Endometrium (tissue), 2 donors: ENCODE results near the gene EIF1AD.

Source experiments
- FAIRE-seq: peaks from 2 replicates; lab custom pipeline; 2012; peaks lifted over from hg19 to GRCh38; lab: Jason Lieb, UNC
- donor health status: control.
- donor health status: control.

The EIF1AD gene

DNA sequence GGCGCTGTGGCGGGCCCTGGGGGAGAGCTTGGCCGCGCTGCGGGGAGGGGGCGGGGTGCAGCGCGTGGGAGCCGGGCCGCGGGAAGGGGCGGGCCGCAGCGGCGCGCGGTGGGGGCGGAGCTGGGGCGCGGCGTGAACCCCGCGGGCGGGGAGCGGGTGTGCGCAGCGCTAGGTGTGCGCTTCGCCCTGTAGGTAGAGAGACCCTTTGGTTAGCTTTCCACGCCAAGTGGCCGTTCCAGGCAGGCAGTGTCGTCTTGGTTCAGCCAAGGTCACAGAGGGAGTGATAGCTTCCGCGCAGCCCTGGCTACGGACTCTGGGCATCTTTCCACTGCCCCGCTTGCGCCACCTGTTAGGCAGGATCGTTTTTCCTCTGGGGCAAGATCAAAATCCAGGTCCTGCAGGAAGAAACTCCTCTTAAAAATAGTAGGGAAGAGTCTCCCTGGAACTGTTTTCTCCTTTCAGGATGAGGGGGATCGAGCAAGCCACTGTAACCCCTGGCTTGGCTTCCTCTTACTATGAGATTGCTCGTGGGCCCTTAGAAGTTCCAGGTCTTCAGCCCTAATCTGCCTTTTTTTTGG lies 780 bp upstream of the EIF1AD start:
- no peak for FAIRE-seq

DNA sequence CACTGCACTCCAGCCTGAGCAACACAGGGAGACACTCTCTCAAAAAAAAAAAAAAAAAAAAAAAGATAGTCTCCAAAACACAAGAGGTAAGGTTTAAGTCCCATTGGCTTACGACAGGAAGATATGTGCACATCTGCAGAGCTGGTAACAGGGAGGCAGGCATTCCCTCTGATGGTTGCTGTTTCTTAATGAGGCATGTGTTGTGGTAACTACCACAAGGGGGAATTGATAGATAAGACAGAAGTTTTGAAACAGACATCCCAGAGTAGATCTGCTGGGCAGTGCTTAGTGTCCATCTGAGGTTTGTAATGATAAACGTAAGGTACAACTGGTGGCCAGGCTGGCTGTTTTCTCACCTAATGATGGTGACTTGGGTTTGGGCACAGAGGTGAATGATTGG lies 4.7 kb downstream of the EIF1AD start:
- FAIRE-seq = no peak

DNA sequence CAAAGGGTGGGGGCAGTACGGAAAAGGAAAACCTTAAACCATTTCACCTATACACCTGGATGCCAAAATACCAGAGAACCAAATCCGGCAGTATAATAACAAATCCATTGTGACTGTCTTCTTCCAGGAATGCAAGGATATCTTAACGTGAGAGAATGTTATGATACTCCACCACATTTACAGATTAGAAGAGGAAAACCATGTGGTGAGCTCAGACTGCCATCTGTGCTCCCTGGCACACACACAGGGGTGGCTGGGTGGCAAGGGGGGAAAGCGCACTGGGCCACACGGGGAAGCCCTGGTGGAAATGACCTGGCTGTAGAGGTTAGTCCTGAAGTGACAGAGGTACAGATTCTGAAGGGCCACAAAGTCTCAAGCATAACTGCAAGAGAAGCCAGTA lies 9.9 kb downstream of the EIF1AD start:
- no peak for FAIRE-seq

DNA sequence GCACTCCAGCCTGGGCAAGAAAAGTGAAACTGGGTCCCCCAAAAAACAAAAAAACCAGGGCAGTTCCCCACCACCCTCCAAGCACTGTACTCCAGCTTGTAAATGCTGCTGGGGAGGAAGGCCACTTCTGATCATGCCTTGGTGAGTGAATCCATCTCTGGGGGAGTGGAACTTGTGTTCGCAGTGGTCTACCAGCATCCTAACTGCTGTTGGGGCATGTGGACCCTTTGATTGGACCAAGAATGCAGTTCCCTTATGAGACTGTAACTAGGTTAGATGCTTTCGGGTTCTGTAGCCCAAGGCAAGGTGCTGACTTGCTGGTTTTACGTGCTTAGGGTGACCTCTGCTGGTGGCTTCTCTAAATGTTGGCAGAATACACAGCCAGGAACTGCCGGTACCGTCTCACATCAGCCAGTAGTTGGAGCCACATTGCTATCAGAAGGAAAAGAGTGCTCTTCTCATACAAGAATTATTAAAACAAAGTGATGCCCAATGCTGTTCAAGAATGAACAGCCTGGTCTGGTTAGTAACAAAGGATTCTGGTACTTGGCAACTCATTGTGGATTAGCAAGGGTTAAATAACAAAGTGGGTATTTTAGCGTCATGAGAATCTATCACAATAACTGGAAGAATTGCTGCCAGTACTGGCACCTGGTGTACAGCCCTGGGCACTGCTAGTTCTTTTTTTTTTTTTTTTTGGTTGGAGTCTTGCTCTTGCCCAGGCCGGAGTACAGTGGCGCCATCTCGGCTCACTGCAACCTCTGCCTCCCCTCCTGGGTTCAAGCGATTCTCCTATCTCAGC lies 13.0 kb downstream of the EIF1AD start:
- FAIRE-seq = peak; percentile 93

DNA sequence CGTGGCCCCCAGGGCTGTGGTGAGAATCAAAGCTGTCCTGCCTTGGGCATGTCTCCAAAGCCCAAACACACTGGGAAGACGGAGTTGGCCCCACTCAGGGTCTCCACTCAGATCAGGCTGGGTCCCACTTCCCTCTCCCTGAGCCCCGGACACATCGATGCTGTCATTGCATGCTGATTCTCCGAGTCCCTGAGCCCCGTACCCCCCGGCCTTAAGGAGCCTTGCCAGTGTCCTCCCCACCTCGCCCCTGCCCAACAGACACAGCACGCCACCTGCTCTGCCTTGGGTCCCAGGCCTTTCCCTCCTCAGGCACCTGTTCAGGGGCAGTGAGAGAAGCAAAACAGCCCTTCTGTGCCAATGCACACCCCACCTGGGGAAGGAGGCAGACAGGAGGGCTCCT lies 14.6 kb downstream of the EIF1AD start:
- no peak for FAIRE-seq

DNA sequence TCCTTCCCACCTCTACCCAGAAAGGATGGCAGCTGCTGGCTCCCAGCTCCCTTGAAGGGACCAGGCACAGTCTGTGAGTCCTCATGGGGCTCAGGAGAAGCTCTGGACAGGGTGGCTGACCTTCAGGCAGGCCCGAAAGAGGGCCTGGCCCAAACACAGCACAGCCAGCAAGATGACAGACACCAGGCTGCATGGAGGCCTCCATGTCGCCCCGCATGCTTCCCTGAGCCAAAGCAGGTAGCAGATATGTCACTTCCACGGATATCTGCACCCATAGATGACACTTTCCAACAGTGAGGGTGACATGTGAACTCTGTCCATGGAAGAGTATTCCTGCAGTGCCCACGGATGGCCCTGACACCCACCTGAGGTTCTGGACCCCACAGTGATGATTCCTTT lies 18.4 kb downstream of the EIF1AD start:
- no peak for FAIRE-seq

DNA sequence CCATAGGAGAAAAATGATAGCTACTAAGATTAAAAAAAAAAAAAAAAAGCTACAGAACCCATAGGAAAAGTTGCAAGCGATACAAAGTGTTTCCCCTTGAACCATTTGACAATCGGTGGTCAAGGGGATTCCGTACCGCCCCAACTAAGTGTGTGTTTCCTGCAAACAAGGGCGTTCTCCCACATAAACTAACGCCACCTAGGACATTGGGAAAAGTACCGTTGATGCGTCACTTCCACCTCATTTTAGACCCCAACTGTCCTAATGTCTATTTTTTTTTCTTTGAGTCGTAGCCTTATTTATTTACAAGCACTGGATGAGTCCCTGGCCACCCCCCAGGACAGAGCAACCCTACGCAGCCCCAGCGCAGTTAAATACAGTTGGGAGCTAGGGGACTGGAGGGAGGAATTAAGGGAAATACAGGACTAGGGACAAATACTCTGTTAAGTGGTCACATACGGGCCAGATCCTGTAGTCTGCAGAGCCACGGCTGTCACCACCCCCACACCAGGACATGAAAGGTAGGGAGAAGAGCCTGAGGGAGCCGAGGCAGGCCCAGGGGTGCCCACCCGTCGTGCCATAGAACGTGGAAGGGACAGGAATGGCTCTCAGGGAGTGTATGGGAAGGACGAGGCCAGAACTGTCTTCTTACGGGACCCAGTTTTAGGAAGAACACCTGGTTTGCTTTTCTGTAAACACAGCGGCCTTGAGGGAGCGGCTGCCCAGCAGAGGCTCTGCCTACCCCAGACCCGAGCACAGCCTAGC lies 19.0 kb downstream of the EIF1AD start:
- FAIRE-seq = no peak

DNA sequence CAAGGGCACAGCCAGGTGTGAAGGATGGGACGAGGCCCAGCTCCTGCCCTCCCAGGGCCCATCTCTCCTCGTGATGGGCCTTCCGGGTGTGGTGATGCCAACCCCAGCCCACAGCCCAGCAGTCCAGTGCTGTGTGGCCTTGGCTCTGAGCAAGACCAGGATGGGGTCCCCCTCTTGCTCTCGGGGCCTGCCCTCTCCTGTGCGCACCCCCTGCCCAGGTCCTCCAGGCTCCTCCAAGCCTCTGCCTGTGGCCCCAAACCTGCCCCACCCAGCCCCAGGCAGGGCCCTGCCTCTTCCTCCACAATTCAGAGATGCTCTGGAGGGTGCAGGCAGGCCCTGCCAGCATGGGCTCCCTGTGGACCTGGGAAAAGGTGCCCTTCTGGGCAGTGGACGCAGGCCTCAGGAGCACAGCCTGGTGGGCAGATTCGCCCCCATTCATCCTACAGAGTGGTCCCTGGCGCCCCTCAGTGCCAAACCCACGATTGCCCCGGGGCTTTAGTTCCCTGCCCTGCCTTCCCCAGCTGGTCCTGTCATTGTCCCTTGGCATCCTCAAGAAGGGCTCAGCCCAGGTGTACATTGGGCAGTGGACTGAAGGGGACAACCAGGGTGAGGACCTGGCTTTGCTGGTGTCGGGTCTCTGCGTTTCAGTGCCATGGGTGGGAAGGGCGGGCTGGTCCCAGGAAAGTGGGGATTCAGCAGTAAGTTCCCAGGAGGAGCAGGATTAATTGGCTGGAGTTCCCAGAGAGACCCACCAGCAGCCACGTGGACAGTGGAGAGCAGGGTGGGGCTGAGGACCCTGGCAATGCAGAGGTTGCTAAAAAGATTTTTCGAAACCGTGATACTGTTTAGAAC lies 19.8 kb downstream of the EIF1AD start:
- FAIRE-seq = no peak

DNA sequence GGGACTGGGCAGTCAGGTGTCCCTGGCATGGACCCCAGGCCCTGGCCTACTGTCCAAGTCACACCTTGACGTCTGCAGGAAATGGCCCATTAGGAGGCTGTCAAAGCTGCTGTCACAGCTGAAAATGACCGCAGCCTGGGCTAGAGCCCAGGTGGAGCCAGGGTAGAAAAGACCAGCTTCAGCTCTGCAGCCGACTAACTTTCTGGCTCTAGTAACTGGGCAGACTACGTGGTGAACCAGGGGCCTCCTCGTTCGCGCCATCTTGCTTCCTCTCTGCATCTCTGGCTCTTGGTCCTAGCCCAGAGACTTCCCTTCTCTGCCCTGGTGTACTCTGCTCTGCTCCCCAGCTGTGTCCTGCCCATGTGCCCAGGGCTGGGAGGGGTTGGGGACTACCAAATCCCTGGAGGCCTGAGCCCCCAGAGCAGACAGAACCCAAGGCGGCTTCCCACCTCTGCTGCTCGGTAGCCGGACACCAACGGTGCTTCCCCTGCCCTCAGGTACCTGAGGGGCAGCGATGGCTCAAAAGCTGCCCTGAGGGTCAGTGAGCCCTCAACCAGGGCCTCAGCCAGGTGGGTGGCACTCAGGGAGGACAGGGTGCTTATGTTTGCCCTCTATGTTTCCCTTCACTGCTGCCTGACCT lies 20.7 kb downstream of the EIF1AD start:
- FAIRE-seq = no peak

DNA sequence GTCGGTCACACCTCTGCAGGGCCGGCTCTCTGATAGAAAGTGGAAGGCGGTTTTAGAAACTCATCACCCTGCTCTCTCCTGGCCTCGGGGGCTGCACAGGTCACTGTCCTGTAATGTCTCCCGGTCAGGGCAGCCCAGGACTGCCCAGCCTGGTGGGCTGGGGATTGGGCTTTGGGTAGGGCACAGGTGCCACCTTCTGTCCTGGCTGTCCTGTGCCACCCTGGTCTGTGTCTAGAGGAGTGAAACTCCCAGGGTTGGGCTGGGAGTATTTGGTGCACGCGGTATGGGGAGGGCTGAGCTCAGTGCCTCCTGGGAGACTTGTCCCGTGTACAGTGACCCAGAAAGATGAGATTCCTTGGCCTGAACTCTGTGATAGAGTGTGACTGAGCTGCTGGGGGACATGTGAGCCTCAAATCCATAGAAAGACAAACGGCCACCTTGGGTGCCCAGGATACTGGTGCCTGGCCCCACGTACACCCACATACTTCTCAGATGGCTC lies 22.6 kb downstream of the EIF1AD start:
- no peak for FAIRE-seq

DNA sequence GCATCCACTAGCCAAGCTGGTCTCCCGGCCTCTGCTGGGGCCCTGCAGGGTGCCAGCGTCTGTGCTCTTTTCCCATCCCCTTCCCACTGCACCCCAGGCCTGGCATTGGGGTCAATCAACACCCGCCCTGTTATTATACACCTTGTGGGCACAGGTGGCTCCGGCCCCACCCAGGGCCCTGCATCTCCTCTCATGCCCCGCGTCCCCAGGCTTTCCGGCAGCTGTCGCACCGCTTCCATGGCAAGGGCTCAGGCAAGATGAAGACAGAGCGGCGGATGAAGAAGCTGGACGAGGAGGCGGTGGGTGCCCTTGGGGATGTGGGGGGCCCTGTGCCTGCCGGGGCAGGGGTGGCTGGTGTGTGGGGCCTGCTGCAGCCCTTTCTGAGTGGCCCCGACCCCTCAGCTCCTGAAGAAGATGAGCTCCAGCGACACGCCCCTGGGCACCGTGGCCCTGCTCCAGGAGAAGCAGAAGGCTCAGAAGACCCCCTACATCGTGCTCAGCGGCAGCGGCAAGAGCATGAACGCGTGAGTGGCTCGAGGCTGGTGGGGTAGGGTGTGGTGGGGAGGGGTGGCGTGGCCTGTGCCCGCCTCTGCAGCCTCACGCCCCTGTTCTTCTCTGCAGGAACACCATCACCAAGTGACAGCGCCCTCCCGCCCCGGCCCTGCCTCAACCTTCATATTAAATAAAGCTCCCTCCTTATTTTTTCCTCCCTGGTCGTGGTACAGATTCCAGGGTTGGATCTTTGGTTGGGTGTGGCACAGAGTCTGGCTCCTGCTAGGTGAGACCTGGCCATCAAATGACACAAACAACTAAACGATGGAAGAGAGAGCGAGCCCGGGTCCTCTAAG lies 23.3 kb downstream of the EIF1AD start:
- no peak for FAIRE-seq

DNA sequence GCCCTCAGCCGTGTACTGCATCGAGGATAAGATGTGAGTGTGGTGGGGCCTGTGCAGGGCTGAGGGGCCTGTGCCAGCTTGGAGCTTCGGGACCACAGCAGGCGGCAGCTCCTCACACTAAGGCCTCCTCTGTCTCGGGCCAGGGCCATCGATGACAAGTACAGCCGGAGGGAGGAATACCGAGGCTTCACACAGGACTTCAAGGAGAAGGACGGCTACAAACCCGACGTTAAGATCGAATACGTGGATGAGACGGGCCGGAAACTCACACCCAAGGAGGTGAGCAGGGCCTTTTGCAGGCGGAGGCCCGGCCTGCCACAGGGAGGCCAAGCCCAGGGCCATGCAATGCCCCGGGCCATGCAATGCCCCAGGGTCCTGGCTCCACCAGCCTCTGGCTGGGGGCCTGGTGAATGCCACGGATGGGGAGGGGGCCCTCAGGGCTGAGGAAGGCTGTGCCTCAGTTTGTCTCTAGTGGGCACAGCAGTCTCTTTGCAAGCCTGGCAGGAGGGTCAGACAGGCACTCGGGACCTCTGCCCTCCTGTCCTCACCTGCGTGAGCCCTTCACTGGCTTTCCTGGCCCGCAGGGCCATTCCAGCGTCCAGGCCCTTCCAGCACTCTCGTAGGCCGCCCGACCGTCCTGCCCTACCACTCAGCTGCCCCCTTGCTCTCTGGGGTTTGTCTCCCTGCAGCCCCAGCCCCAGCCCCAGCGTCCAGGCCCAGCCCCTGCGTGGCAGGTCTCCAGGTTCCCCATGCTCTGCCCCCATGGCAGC lies 24.2 kb downstream of the EIF1AD start:
- FAIRE-seq = no peak

DNA sequence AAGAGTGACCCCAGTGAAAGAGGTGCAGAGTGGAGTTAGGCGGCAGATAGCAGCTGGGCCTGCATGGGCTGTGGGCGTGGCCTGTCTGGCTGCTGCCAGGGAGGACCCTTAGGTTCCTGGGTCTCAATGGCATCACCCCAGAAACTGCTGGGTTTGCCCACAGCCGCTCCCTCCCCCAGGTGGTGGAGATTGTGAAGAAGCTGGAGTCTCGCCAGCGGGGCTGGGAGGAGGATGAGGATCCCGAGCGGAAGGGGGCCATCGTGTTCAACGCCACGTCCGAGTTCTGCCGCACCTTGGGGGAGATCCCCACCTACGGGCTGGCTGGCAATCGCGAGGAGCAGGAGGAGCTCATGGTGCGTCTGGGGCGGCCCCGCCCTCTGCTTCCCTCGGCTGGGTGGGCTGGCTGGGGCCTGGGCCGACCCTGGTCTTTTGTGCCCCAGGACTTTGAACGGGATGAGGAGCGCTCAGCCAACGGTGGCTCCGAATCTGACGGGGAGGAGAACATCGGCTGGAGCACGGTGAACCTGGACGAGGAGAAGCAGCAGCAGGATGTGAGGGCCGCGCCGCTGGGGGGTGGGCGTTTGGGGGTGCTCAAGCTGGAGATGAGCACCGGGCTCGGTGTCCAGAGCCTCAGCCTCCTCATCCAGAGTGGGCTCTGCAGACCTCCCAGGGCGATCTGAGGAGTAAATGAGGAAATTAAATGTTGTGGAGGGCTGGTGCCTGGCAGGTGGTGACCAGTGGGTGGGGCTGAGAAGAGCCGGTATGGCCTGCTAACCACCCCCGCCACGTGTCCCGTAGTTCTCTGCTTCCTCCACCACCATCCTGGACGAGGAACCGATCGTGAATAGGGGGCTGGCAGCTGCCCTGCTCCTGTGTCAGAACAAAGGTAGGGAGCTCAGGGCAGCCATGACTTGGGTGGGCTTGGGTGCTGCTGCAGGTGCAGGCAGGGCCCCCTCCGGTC lies 25.5 kb downstream of the EIF1AD start:
- FAIRE-seq = no peak

DNA sequence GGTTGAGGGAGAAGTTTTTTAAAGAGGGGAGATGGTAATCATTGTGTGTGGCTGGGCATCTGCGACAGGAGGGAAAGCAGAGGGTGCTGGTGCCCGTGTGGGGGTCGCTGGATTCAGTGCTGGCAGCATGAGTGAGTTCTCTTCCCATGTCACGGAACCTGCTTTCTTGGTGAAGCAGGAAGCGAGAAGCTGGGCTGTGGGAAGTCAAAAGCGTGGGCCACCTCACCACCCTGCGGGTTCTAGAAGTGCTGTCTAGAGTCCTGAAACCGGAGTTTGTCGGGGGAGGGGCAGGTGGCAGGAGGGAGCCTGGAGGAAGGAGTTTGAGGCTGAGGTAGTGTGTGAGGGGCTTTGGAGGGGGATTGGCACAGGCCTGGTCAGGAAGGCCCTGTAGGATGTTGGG lies 26.2 kb downstream of the EIF1AD start:
- FAIRE-seq = no peak

DNA sequence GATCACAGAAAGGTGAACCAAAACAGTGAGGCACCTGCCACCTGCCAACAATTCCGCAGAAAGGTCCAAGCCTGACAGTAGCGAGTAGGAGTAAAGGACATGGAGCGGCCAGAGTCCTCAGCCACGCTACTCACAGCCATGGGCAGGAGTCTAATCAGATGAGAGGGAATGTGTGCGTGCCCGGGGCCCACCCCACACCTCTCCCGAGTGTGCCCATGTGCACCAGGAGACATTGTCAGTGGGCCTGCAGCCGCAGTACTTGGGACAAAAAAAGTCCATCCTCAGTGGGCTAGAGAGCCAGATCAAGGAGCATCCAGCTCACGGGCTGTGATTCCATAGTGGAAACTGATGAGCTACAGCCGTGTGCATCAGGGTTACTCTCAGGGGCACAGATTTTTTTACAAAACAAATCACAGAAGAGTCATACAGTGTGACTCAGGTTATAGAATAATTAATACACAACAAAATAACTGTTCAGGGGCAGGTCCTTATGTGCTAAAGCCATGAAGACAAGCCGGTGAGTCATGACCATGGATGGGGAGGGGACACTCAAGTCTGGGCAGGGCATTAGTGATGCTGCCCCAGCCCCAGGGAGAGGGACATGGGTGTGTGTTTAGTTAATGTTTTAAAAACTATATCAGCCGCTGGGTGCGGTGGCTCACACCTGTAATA lies 28.4 kb downstream of the EIF1AD start:
- no peak for FAIRE-seq

DNA sequence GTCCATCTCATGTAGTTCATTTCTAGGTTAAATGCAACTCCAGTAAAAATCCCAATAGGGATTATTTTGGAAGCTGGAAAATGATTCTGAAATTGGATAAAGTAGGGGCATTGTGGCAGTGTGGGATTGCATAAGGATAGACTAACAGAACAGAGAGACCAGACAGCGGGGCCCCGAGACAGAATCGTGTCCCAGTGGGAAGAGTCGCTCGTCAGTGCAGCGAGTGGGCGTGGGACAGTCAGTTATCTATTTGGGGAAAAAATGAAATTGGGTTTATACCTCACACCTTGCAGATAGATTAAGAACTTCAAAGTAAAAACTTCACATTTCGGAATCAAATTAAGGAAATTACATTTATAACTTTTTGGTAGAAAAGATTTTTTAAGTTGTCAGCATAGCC lies 29.8 kb downstream of the EIF1AD start:
- FAIRE-seq = no peak

DNA sequence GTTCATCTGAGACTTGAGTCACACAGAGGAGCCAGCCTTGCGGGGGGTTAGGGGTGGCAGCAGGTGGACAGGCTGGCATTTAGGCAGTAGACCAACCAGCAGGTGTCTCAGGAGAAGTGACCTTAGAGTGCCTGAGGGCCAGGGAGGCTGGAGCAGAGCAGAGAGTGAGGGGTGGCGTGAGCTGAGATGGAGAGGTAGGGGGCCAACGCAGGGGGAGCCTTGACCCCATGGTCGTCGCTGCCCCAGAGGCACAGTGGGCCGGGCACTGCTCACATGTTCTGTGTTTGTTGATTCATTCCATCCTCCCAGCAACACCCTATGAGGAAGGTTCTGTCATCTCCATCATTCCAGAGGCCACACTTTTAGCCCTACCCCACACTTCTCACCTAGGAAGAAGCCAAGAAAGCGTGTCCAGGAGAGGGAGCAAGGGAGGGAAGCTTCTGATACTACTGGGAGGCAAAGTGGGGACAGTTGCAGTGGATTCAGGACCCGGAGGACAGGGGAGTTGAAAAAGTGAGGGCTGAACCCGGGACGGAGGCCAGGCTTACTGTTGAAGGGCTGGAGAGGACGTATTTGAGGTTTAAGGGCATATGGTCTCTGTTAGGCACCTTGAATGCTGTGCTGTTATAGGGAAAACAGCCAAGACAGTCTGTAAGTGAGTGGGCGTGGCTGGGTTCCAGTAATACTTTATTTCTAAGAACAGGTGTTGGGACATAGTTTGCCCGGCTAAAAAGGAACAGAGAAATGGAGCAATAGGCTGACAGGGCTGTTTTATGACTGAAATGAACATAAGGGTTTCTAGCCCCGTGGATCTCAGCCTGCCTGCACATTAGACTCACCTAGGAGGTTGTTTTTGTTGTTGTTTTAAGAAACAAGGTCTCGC lies 33.1 kb downstream of the EIF1AD start:
- no peak for FAIRE-seq
